ENCODE measurements around the gene MGME1.
"Not testable (repeated sequence)": the region's sequence is repeated elsewhere in the genome, so short reads cannot be mapped to it uniquely, and the experiment has no call there.

MGME1 gene

DNA sequence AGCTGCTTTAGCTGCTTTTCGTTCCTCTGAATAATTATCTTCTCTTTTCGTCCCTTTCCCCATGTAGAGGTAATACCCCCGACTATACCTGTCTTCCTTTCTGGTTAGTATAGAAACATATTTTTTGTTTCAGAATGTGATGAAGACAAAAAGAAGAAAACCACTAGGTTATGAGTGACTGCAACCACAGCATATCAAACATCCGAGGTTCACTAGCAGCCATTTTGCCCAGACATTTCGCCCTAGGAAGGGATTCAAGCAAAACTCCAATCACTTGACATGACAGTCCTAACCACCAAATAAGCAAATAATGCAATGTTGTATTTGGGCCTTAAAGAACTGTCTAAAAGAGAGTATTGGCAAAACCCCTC lies 9.6 kb upstream of the MGME1 start:
- DNase-seq (ENCODE audit: low read depth in 1 of 2, low spot score in 1 of 2): no peak

- DNase-seq (ENCODE audit: low read depth in 1 of 2, low spot score in 1 of 2): not testable (repeated sequence)
Measured at GRCh38 chr20:17960400-17960885, 8.4 kb upstream of the MGME1 start.

DNA sequence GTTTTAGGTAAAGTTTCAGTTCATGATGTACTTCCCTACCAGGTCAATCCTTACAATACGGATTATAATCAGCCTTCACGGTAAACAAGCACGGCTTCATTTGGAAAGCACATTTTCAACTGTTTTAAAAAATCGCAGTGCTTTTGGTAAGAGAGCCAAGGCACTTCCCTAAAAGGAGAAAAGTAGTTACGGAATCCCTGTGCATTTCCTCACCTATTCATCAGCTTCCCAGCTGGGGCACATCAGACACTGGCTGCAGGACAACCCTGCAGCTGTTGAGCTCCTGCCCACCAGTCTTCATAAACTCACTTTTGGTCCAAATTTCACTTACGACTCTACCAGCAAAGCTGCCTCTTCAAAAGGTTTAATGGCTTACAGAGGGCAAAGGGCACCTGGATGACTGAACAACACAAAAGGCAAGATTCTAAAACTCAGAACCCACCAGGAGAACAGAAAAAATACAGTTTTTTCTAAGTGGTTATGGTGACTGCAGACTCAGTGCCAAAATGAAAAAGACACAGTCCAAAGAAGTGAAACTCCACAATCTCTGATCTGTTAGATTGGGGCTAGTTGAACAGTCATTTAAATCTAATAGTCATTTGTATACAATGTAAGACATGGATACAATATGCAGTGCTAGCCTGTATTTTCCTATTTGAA lies 7.8 kb upstream of the MGME1 start:
- no peak for DNase-seq (ENCODE audit: low read depth in 1 of 2, low spot score in 1 of 2)

GRCh38 chr20:17961587-17961940 lies 7.3 kb upstream of the MGME1 start:
- no peak for DNase-seq (ENCODE audit: low read depth in 1 of 2, low spot score in 1 of 2)

DNA sequence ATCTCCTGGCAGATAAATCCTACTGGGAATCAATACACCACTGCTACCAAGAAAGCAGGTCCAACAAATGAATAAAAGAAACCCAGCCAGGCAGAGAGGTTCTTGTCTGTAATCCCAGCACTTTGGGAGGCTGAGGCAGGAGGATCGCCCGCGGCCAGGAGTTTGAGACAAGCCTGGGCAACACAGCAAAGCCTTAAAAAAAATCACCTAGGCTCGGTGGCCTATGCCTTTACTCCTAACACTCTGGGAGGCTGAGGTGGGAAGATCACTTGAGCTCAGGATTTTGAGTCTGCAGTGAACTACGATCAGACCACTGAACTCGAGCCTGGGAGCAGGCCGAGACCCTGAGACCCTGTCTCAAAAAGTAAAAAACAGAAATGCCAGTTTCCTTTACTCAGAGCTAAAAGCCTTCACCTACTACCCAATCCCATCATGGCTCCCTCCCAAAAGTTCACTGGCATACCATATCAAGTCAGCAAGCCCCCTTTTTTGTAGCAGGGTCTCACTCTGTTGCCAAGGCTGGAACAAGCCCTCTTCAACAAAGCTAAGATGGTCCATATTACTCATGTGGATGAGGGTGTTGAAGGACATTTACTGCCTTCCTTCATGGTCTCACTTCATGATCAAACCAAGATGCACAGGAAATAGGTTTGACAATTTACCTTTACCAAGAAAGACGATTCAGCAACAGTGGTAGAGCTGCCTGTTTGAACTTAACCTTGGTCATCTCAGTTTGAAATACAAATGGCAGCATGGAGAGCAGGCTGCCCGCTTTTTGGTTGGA lies 5.5 kb upstream of the MGME1 start:
- no peak for DNase-seq (ENCODE audit: low read depth in 1 of 2, low spot score in 1 of 2)

DNA sequence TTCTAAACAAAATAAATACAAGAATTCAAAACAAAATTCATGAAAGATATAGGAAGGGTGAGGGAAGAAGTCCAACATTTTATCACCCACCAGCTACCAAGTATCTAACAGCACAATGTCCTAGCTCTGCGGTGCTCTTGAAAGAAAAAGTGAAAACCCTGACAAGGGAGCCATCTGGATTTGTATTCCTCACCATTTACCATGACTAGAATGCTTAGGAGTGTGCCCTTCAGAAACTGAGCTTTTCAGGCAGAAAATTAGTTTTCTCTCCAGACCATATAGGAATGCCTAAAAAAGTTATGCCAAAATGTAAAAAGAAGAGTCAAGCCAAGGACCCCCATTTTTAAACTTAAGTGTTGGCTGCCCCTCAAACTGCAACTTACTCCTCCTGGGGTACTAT lies 4.7 kb upstream of the MGME1 start:
- DNase-seq (ENCODE audit: low read depth in 1 of 2, low spot score in 1 of 2): no peak

DNA sequence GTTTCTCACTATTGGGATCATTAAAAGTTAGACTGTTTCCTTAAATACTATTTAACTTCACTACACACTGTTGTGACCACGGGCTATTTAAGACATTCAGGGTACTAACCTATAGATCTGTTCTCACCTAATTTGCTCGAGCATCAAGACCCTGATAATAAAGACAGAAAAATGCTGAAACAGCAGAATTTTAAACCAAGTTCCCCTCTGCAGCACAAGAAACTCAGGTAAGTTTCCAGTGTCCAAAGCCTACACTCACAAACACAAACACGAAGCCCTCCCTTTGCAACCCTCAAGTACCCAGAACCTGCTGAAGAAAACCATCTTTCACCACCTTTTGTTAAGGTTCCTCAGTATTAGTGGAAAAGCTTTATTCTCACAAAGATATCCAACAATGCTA lies 4.2 kb upstream of the MGME1 start:
- no peak for DNase-seq (ENCODE audit: low read depth in 1 of 2, low spot score in 1 of 2)

DNA sequence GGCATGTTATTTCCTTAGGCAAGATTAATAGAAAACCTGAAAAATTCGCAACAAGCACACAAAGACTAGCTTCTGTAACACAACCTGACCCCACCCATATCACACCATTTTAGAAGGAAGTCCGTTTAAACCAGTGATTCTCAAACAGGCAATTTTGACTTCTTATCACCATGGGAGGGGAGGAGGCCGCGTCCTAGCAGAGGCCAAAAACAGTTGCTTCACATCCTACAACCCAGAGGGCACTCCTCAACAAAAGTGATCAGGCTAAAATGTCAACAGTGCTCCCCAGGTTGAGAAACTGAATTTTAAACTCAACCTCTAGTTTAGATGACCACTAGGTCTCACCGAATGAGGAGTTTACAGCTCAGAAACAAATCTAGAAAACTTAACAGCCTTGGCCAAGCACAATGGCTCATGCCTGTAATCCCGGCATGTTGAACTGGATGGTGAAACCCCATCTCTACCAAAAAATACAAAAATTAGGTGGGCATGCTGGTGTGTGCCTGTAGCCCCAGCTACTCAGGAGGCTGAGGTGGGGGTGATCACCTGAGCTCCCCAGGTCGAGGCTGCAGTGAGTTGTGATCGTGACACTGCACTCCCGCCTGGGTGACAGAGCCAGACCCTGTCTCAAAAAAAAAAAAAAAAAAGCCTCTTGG lies 3.6 kb upstream of the MGME1 start:
- no peak for DNase-seq (ENCODE audit: low read depth in 1 of 2, low spot score in 1 of 2)

DNA sequence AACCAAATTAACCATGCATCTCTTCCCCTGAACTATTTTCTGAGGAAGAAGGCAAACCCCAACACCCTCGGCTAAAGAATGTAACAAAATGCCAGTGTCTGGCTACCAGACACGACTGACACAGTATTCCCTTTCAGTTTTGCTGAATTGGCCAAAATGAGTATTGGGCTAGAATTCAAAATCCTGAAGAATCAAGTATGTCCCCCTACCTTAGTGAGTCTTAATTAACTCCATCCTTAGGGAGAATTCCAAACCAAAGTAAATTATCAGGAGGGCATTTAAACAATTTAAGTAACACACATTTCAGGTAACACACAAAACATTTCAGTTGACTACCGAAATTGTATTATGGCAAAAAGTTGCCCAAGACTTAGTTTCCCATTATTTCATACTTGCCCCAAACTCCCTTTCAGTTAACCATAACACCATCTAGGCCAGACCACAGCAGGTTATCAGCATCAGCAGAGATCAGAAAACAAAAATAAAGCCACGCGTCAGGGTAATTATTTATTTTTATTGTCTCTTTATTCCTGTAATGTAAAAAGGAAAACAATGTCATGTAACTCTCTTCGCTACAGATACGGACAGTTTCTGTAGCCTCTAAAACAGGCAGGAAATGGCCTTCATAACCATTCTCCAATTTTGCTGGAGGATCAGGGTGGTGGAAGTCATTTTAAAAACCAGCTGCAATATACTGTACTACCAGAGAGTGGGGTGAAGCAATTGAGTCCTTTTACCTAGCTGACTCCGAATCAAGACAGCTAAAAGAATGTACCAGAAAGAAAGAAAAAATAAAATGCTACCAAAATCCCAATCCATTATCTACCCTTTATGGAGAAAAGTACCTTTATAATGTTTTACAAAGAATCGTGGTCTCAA lies 2.1 kb upstream of the MGME1 start:
- DNase-seq (ENCODE audit: low read depth in 1 of 2, low spot score in 1 of 2): no peak

DNA sequence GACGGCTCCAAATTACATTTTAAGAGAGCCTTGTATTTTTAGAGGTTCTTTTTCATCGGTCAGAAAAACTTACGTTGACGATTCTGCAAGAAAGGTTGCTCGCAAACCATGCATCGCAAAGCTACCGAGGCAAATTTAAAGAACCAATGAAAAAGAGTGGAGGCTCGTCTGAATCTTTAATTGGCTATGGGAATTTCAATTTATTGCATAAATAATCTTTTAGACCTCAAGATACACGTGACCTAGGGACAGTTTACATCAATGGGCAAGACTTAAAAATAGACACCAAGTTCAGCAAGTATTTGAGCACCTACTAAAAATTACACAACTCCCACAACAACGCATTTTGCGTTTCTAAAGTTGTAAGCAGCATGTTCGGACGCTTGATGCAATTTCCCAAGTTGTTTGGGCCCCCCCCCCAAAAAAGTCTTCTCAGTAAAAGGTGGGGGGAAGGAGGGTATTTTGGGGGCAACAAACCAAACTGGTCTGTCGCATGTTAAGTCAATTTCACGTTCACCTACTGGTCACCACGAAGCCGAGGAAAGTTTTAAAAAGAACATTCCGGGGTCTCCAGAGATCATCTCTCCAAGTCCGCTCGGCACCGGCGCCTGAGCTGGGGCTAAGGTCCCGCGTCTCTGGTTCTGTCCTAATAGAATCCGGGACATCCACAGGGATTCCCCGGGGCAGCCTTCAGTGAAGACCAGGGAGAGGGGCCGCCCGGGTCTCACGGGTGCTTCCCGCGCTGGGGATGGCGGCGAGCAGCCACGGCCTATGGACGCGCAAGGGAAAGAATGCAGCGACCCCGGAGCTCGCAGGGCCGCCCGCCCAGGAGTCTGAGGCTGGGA lies 1.1 kb upstream of the MGME1 start:
- no peak for DNase-seq (ENCODE audit: low read depth in 1 of 2, low spot score in 1 of 2)

DNA sequence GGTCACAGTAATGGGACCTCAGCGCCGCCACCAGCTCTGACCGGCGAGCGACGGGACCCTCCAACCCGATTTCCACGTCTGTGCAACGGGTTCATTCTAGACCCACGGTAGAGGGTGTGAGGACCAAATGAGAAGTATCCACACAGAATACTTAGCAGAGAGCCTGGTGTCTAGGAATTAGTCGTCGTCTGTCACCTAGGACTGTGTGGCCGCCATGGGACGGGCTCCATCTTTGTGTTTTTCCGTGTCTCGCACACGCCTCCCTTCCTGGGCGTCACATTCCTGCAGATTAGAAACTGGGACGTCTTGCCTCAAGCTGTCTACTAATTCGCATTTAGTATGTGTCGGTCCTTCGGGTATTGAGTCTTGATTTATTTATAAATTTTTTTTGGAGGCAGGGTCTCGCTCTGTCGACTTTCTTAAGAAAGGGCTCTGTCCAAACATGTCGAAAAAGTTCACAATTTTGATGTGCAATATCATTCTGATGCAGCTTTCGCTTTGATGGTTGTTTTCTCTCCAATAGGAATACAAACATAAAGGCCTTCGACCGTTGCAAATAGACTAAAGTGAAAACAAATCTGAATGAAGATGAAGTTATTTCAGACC lies 563 bp downstream of the MGME1 start:
- DNase-seq (ENCODE audit: low read depth in 1 of 2, low spot score in 1 of 2): no peak

DNA sequence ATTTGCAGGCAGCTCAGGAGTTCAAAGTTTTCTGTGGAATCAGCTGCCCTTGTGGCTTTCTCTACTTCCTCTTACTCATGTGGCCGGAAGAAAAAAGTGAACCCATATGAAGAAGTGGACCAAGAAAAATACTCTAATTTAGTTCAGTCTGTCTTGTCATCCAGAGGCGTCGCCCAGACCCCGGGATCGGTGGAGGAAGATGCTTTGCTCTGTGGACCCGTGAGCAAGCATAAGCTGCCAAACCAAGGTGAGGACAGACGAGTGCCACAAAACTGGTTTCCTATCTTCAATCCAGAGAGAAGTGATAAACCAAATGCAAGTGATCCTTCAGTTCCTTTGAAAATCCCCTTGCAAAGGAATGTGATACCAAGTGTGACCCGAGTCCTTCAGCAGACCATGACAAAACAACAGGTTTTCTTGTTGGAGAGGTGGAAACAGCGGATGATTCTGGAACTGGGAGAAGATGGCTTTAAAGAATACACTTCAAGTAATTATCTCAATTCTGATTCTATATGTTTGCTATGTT lies 1.1 kb downstream of the MGME1 start:
- DNase-seq (ENCODE audit: low read depth in 1 of 2, low spot score in 1 of 2): no peak

GRCh38 chr20:17971300-17972013 lies 2.6 kb downstream of the MGME1 start:
- DNase-seq (ENCODE audit: low read depth in 1 of 2, low spot score in 1 of 2): no peak

GRCh38 chr20:17972121-17972520 lies 3.3 kb downstream of the MGME1 start:
- DNase-seq (ENCODE audit: low read depth in 1 of 2, low spot score in 1 of 2): no peak

DNA sequence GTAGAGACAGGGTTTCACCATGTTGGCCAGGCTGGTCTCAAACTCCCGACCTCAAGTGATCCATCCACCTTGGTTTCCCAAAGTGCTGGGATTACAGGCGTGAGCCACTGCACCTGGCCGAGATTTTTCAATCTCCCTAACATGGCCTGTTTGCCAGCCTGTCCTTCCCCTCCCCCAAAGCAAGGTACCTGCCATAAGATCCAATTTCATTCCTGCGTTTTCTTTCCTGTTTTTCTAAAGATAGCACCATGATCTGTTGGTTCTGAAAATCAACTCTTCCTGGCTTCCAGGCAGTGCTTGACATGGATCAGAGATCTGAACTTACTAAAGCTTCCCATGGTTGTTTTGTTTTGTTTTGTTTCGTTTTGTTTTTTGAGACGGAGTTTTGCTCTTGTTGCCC lies 7.5 kb downstream of the MGME1 start:
- no peak for DNase-seq (ENCODE audit: low read depth in 1 of 2, low spot score in 1 of 2)

GRCh38 chr20:17985388-17986018 lies 16.7 kb downstream of the MGME1 start:
- no peak for DNase-seq (ENCODE audit: low read depth in 1 of 2, low spot score in 1 of 2)

- DNase-seq (ENCODE audit: low read depth in 1 of 2, low spot score in 1 of 2): no peak
Measured at GRCh38 chr20:17987988-17988387, 19.2 kb downstream of the MGME1 start.

DNA sequence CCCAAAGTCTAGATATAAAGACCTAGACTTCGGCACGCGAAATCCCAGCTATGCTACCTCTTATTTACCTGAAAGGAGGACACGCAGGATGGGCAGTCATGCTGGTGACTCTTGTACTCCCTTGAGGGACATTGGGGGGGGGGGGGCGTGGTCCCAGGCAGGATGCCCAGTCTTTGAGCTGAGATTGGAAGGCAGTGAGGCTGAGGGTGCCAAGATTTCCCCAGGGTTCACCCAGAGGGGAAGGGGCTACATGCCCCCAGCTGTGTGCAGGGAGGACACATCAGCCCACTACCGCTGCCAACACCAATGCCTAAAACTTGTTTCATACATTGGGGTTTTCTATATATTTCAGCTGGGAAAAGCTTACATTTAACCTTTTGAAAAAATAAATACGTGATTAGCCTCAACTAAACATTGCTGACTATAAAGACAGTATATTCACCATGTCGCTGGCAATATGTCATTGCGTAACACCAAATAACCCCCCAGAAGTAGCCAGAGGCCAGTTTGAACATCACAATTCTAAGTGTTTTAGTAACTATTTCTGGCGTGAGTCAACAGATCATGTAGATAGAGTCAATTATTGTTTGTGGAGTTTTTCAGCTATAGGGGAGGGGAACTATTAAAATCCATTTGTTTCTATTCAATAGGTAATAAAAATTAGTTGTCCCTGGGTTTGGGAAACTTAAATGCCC lies 21.6 kb downstream of the MGME1 start:
- DNase-seq (ENCODE audit: low read depth in 1 of 2, low spot score in 1 of 2): no peak

Measured in stimulated activated CD4-positive, alpha-beta T cell treated with anti-CD3 and anti-CD28 coated beads, Interleukin-15, amount 100 ng/mL, for 1 hour (primary cell).